RWPE1 (cell line): ENCODE data around the gene RRM1.
"Not testable (repeated sequence)": the region's sequence is repeated elsewhere in the genome, so short reads cannot be mapped to it uniquely, and the experiment has no call there.

ENCODE experiments used
- CTCF ChIA-PET: fragments of 350-600 bp; sonication (Branson Sonifier 250); formaldehyde crosslinking; extraction: SDS; loops from one replicate; lab custom pipeline; 2021; lab: Yijun Ruan, JAX
- POLR2A ChIA-PET: fragments of 400-600 bp; formaldehyde crosslinking; extraction: SDS; loops from one replicate; lab custom pipeline; 2020; ENCODE audit warnings: antibody characterized with exemption; ENCODE audit not compliant: low non-redundant PET; lab: Yijun Ruan, JAX
- DNase-seq: peaks from one replicate; pipeline ENCODE4 v3.0.0; 2012; ENCODE audit warnings: low spot score
- H3K27ac ChIP-seq: fragments of 450-650 bp; 2 replicates; pipeline ENCODE4 v1.5.1; 2017
- TF ChIP-seq, protein P1 (sequence below): fragments of 450-650 bp; conservative IDR thresholded peaks from 2 replicates; pipeline ENCODE4 v1.5.1; 2017; ENCODE audit warnings: low read depth, mild to moderate bottlenecking

Gene RRM1

DNA sequence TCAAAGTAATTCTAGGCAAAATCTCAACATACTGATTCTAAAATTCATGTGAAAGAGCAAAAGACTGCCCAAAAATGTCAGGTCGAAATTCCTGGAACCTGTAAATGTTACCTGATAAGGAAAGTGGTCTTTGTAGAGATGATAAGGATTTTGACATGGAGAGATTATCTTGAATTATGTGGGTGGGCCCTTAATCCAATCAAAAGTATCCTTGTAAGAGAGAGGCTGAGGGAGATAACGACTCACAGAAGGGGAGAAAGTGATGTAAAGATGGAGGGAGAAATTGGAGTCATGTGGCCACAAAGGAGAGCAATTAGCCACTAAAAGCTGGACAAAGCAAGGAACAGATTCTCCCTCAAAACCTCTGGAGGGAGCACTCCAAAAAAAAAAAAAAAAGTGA, 20.5 kb downstream of the RRM1 start:
- DNase-seq = no peak
- ChIA-PET POLR2A (no interaction called here), CTCF (interaction anchor here (0.6 kb wide), 2 partner anchors 9 to 259 kb away, joined by 3 to 6 read pairs; no protein-coding TSS in a partner anchor)
- TF ChIP-seq, protein P1, sequence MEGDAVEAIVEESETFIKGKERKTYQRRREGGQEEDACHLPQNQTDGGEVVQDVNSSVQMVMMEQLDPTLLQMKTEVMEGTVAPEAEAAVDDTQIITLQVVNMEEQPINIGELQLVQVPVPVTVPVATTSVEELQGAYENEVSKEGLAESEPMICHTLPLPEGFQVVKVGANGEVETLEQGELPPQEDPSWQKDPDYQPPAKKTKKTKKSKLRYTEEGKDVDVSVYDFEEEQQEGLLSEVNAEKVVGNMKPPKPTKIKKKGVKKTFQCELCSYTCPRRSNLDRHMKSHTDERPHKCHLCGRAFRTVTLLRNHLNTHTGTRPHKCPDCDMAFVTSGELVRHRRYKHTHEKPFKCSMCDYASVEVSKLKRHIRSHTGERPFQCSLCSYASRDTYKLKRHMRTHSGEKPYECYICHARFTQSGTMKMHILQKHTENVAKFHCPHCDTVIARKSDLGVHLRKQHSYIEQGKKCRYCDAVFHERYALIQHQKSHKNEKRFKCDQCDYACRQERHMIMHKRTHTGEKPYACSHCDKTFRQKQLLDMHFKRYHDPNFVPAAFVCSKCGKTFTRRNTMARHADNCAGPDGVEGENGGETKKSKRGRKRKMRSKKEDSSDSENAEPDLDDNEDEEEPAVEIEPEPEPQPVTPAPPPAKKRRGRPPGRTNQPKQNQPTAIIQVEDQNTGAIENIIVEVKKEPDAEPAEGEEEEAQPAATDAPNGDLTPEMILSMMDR = no peak
- no peak overlapping the region for H3K27ac ChIP-seq

DNA sequence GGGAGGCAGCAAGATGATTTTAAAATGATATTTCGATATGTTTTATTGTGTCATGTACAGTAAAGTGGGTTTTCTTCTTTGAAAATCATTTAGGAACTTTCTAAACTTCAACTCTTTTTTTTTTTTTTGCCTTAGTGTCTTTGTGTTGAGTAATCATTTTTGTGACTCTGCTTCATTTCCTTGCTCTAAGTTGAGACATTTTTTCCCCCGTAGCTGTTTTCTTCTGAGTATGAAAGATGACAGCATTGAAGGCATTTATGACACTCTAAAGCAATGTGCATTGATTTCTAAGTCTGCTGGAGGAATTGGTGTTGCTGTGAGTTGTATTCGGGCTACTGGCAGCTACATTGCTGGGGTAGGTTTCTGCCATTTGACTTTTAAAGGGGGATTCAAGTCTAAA, 23.5 kb downstream of the RRM1 start:
- ChIA-PET CTCF (no interaction called here), POLR2A (no interaction called here)
- no peak overlapping the region for H3K27ac ChIP-seq
- TF ChIP-seq, protein P1 = no peak
- DNase-seq = no peak

DNA sequence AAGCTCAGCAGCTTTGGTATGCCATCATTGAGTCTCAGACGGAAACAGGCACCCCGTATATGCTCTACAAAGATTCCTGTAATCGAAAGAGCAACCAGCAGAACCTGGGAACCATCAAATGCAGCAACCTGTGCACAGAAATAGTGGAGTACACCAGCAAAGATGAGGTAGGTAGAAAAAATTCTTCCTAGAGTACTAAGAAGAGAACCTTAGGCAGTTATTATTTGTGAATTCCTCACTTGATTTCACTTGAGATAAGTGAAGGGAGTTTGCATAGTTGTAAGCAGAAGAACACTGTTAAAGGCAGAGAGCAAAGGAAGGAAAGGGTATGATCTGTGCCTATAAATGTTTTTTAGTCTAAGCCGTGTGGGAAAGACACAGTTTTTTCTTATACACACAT, 28.6 kb downstream of the RRM1 start:
- DNase-seq = no peak
- ChIA-PET POLR2A (no interaction called here), CTCF (no interaction called here)
- TF ChIP-seq, protein P1 = no peak
- no peak overlapping the region for H3K27ac ChIP-seq

DNA sequence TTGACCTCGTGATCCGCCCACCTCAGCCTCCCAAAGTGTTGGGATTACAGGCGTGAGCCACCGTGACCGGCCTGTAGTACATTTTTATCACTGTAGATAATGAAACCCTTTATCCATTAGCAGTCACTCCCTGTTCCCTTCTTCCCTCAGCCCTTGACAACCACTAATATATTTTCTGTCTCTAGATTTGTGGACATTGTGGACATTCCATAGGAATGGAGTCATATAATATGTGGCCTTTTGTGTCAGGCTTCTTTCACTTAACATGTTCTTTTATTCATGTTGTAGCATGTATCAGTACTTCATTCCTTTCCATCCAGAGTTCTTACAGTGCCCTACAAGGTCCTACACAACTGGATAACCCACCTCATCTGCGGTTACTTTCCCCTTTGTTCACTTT, 30.5 kb downstream of the RRM1 start:
- TF ChIP-seq, protein P1 = no peak
- ChIA-PET CTCF (no interaction called here), POLR2A (no interaction called here)
- no peak overlapping the region for H3K27ac ChIP-seq
- peak; percentile 31 for DNase-seq

DNA sequence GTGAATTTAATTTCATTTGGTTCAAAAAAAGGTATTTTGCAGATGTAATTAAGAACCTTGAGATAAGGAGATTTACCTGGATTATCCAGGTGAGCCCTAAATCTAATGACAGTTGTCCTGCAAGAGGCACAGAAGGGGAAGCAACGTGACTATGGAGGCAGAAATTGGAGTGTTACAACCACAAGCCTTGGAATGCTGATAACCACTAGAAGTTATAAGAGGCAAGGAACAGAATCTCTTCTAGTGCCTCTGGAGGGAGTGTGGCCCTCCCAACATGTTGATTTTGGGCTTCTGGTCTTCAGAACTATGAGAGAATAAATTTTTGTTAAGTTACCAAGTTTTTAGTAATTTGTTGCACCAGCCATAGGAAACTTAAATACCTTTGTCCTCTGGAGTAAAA, 32.8 kb downstream of the RRM1 start:
- POLR2A ChIA-PET = no interaction called here
- H3K27ac ChIP-seq = no peak overlapping the region
- CTCF ChIA-PET = no interaction called here
- no peak for DNase-seq
- TF ChIP-seq, protein P1 = no peak

DNA sequence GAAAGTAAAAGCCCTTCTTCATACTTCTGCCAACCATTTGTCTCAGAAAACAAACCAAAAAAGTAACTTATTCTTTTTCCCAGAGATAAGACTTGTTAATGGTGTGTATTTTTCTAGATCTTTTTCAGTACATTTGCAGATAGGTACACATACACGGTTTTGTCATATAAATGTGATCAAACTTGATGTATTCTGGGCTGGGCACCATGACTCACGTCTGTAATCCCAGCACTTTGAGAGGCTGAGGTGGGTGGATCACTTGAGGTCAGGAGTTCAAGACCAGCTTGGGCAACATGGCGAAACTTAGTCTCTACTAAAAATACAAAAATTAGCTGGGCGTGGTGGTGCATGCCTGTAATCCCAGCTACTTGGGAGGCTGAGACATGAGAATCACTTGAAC, 35.6 kb downstream of the RRM1 start:
- CTCF ChIA-PET, POLR2A ChIA-PET, H3K27ac ChIP-seq, DNase-seq: not testable (repeated sequence)

DNA sequence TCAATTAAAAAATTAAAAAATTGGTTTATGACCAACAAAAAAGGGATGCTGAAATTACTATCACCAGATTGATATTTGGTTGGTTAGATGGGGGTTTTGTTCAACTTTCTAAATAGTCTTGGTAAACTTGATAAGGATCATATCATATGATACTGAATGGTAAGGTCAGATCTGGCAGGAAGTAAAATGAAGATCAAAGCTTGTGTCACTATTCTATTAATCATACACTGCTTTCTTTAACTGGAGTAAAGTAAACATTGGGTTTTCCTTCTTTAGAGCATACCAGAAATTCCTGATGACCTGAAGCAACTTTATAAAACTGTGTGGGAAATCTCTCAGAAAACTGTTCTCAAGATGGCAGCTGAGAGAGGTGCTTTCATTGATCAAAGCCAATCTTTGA, 40.2 kb downstream of the RRM1 start:
- ChIA-PET POLR2A (interaction anchor here (0.5 kb wide), 1 partner anchor 37 kb away, joined by 6 read pairs; no protein-coding TSS in a partner anchor), CTCF (interaction anchor here (0.6 kb wide), 1 partner anchor 250 kb away, joined by 3 read pairs; no protein-coding TSS in a partner anchor)
- TF ChIP-seq, protein P1 = no peak
- no peak overlapping the region for H3K27ac ChIP-seq
- DNase-seq = peak; percentile 14
